ENCODE data around the gene DPP9.

- TF ChIP-seq NFE2 (CRISPR knock-in tag; IDR thresholded peaks at IDR 0.05) (no peak), ZBTB8A (CRISPR knock-in tag; IDR thresholded peaks at IDR 0.05; ENCODE audit: borderline replicate concordance, low read depth) (no peak), CREB3 (CRISPR knock-in tag; IDR thresholded peaks at IDR 0.05) (no peak), ZNF597 (CRISPR knock-in tag; IDR thresholded peaks at IDR 0.05) (no peak), POLR2A (IDR thresholded peaks at IDR 0.05; ENCODE audit: insufficient read depth in 1 of 2, low read depth in 2 of 2, low read length in 2 of 2) (no peak), EP300 (IDR thresholded peaks at IDR 0.05; ENCODE audit: low read depth in 2 of 2, low read length in 2 of 2) (no peak), EP300 (CRISPR knock-in tag; IDR thresholded peaks at IDR 0.05; ENCODE audit: borderline replicate concordance) (no peak), KMT2A (CRISPR knock-in tag; IDR thresholded peaks at IDR 0.05) (no peak)
- TF ChIP-seq, protein P1, sequence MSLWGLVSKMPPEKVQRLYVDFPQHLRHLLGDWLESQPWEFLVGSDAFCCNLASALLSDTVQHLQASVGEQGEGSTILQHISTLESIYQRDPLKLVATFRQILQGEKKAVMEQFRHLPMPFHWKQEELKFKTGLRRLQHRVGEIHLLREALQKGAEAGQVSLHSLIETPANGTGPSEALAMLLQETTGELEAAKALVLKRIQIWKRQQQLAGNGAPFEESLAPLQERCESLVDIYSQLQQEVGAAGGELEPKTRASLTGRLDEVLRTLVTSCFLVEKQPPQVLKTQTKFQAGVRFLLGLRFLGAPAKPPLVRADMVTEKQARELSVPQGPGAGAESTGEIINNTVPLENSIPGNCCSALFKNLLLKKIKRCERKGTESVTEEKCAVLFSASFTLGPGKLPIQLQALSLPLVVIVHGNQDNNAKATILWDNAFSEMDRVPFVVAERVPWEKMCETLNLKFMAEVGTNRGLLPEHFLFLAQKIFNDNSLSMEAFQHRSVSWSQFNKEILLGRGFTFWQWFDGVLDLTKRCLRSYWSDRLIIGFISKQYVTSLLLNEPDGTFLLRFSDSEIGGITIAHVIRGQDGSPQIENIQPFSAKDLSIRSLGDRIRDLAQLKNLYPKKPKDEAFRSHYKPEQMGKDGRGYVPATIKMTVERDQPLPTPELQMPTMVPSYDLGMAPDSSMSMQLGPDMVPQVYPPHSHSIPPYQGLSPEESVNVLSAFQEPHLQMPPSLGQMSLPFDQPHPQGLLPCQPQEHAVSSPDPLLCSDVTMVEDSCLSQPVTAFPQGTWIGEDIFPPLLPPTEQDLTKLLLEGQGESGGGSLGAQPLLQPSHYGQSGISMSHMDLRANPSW (CRISPR knock-in tag; IDR thresholded peaks at IDR 0.05; ENCODE audit: borderline replicate concordance): no peak
- TF ChIP-seq, protein P2, sequence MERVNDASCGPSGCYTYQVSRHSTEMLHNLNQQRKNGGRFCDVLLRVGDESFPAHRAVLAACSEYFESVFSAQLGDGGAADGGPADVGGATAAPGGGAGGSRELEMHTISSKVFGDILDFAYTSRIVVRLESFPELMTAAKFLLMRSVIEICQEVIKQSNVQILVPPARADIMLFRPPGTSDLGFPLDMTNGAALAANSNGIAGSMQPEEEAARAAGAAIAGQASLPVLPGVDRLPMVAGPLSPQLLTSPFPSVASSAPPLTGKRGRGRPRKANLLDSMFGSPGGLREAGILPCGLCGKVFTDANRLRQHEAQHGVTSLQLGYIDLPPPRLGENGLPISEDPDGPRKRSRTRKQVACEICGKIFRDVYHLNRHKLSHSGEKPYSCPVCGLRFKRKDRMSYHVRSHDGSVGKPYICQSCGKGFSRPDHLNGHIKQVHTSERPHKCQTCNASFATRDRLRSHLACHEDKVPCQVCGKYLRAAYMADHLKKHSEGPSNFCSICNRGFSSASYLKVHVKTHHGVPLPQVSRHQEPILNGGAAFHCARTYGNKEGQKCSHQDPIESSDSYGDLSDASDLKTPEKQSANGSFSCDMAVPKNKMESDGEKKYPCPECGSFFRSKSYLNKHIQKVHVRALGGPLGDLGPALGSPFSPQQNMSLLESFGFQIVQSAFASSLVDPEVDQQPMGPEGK (CRISPR knock-in tag; IDR thresholded peaks at IDR 0.05): no peak
- TF ChIP-seq, protein P3, sequence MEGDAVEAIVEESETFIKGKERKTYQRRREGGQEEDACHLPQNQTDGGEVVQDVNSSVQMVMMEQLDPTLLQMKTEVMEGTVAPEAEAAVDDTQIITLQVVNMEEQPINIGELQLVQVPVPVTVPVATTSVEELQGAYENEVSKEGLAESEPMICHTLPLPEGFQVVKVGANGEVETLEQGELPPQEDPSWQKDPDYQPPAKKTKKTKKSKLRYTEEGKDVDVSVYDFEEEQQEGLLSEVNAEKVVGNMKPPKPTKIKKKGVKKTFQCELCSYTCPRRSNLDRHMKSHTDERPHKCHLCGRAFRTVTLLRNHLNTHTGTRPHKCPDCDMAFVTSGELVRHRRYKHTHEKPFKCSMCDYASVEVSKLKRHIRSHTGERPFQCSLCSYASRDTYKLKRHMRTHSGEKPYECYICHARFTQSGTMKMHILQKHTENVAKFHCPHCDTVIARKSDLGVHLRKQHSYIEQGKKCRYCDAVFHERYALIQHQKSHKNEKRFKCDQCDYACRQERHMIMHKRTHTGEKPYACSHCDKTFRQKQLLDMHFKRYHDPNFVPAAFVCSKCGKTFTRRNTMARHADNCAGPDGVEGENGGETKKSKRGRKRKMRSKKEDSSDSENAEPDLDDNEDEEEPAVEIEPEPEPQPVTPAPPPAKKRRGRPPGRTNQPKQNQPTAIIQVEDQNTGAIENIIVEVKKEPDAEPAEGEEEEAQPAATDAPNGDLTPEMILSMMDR (CRISPR knock-in tag; IDR thresholded peaks at IDR 0.05): no peak
Observed at GRCh38 chr19:4755459-4755858, 31.8 kb upstream of the DPP9 start.
